IMR-90 (cell line): ENCODE results near the gene ABR. TPM values are rescaled to one million over a fixed set of nuclear protein-coding genes. Genes with fewer than 3 reads are reported as not detected.

Experiments used
- ATAC-seq: fragments of 200-7000 bp; cut with Tn5 transposase; 2 replicates; pipeline ENCODE4 v1.9.1; 2020; ENCODE audit warnings: low read depth, mild to moderate bottlenecking, moderate library complexity
- BruUV-seq: library from RNA; stranded (reverse); fragments of 400-500 nt; replicated peaks from 2 replicates; lab custom pipeline; 2021; lab: Mats Ljungman, UMichigan
- CTCF ChIA-PET: fragments of 300-600 bp; formaldehyde crosslinking; extraction: SDS; loops from one replicate; lab custom pipeline; 2021; ENCODE audit warnings: antibody characterized with exemption; lab: Yijun Ruan, JAX
- POLR2A ChIA-PET: fragments of 300-600 bp; sonication (Branson Sonifier 250); formaldehyde crosslinking; loops from one replicate; lab custom pipeline; 2022; ENCODE audit warnings: antibody characterized with exemption; ENCODE audit not compliant: unreplicated experiment; lab: Charles Lee
- DNase-seq: peaks from one replicate; pipeline ENCODE4 v3.0.0; 2013
- H2AFZ ChIP-seq: replicated peaks from 2 replicates; pipeline ENCODE3; 2013; ENCODE audit warnings: low read length, mild to moderate bottlenecking; ENCODE audit not compliant: poor library complexity
- H2AK5ac ChIP-seq: 2 replicates; pipeline ENCODE4 v1.6.1; 2013; ENCODE audit warnings: low read depth, low read length, inconsistent platforms
- H2AK9ac ChIP-seq: replicated peaks from 2 replicates; pipeline ENCODE3; 2013; ENCODE audit warnings: mild to moderate bottlenecking, low read depth, low read length, moderate library complexity; ENCODE audit not compliant: poor library complexity
- H2BK120ac ChIP-seq: 2 replicates; pipeline ENCODE4 v1.6.1; 2013; ENCODE audit warnings: low read depth, low read length, inconsistent platforms
- H2BK15ac ChIP-seq: 3 replicates; pipeline ENCODE4 v1.6.1; 2013; ENCODE audit warnings: low read depth, low read length, inconsistent platforms
- H2BK20ac ChIP-seq: 2 replicates; pipeline ENCODE4 v1.6.1; 2013; ENCODE audit warnings: low read depth, mild to moderate bottlenecking, inconsistent platforms, low read length, moderate library complexity
- H2BK5ac ChIP-seq: 2 replicates; pipeline ENCODE4 v1.6.1; 2013; ENCODE audit warnings: mild to moderate bottlenecking, low read depth, low read length, inconsistent platforms; ENCODE audit not compliant: poor library complexity, severe bottlenecking
- H3K14ac ChIP-seq: replicated peaks from 2 replicates; pipeline ENCODE4 v1.6.1; 2013; ENCODE audit warnings: low read depth, low read length, inconsistent platforms
- H3K18ac ChIP-seq: 2 replicates; pipeline ENCODE4 v1.6.1; 2013; ENCODE audit warnings: low read depth, low read length, control low read depth
- H3K23ac ChIP-seq: 2 replicates; pipeline ENCODE4 v1.6.1; 2013; ENCODE audit warnings: low read depth, low read length, inconsistent platforms
- H3K27ac ChIP-seq: 2 replicates; pipeline ENCODE4 v1.5.1; 2013; ENCODE audit warnings: mild to moderate bottlenecking, control low read depth, low read length; ENCODE audit not compliant: insufficient read depth
- H3K27me3 ChIP-seq: 2 replicates; pipeline ENCODE4 v1.6.1; 2013; ENCODE audit warnings: low read length; ENCODE audit not compliant: control insufficient read depth, insufficient read depth
- H3K36me3 ChIP-seq: 2 replicates; pipeline ENCODE4 v1.6.1; 2013; ENCODE audit warnings: low read length, mixed read lengths; ENCODE audit not compliant: control insufficient read depth, insufficient read depth
- H3K4ac ChIP-seq: 2 replicates; pipeline ENCODE4 v1.6.1; 2013; ENCODE audit warnings: low read depth, low read length, inconsistent platforms
- H3K4me1 ChIP-seq: 2 replicates; pipeline ENCODE4 v1.6.1; 2013; ENCODE audit warnings: low read length, mixed read lengths; ENCODE audit not compliant: control insufficient read depth, insufficient read depth
- H3K4me2 ChIP-seq: 2 replicates; pipeline ENCODE4 v1.6.1; 2013; ENCODE audit warnings: low read depth, mild to moderate bottlenecking, control low read depth, low read length, moderate library complexity
- H3K4me3 ChIP-seq: 2 replicates; pipeline ENCODE4 v1.5.1; 2013; ENCODE audit warnings: low read depth, mild to moderate bottlenecking, control low read depth, low read length, moderate library complexity; ENCODE audit not compliant: insufficient read depth
- H3K56ac ChIP-seq: 2 replicates; pipeline ENCODE4 v1.6.1; 2013; ENCODE audit warnings: low read length, inconsistent platforms; ENCODE audit not compliant: insufficient read depth; ENCODE audit errors: extremely low read depth
- H3K79me1 ChIP-seq, 2 experiments: 2 replicates each; pipeline ENCODE4 v1.6.1; 2013; ENCODE audit warnings: low read length in 2 of 2, inconsistent platforms in 1 of 2, low read depth in 1 of 2
- H3K9ac ChIP-seq: 2 replicates; pipeline ENCODE4 v1.6.1; 2013; ENCODE audit warnings: low read depth, low read length, control low read depth
- H3K9me1 ChIP-seq: 2 replicates; pipeline ENCODE4 v1.6.1; 2013; ENCODE audit warnings: low read length, inconsistent platforms; ENCODE audit not compliant: insufficient read depth
- H3K9me3 ChIP-seq: 2 replicates; pipeline ENCODE4 v1.6.1; 2013; ENCODE audit warnings: low read length; ENCODE audit not compliant: control insufficient read depth, insufficient read depth
- H4K20me1 ChIP-seq: 2 replicates; pipeline ENCODE4 v1.6.1; 2013; ENCODE audit warnings: low read length, inconsistent platforms; ENCODE audit not compliant: insufficient read depth
- H4K5ac ChIP-seq: 2 replicates; pipeline ENCODE4 v1.6.1; 2013; ENCODE audit warnings: mild to moderate bottlenecking, low read depth, low read length, control low read depth
- H4K8ac ChIP-seq, 2 experiments: 2 replicates each; pipeline ENCODE4 v1.6.1; 2013; ENCODE audit warnings: low read depth in 2 of 2, low read length in 2 of 2, control low read depth in 1 of 2, inconsistent platforms in 1 of 2
- H4K91ac ChIP-seq: 2 replicates; pipeline ENCODE4 v1.6.1; 2013; ENCODE audit warnings: low read depth, low read length, inconsistent platforms; ENCODE audit not compliant: insufficient read depth
- BHLHE40 ChIP-seq: fragments of 150-350 bp; IDR thresholded peaks from 2 replicates; pipeline ENCODE4 v1.6.1; 2016; ENCODE audit warnings: mild to moderate bottlenecking, low read depth, low read length
- CEBPB ChIP-seq: IDR thresholded peaks from 2 replicates; pipeline ENCODE4 v1.6.1; 2012; ENCODE audit warnings: low read depth, low read length, improper control_type of control experiment
- CHD1 ChIP-seq: IDR thresholded peaks from 2 replicates; pipeline ENCODE4 v1.6.1; 2012; ENCODE audit warnings: low read depth, low read length, improper control_type of control experiment
- CTCF ChIP-seq: conservative IDR thresholded peaks from 2 replicates; pipeline ENCODE4 v1.5.1; 2012; ENCODE audit warnings: mild to moderate bottlenecking, low read depth, low read length, improper control_type of control experiment
- ELK1 ChIP-seq: fragments of 150-350 bp; IDR thresholded peaks from 2 replicates; pipeline ENCODE4 v1.6.1; 2016; ENCODE audit warnings: low read depth, mild to moderate bottlenecking, low read length, moderate library complexity, borderline replicate concordance
- FOS ChIP-seq: fragments of 150-350 bp; IDR thresholded peaks from 2 replicates; pipeline ENCODE4 v1.6.1; 2016; ENCODE audit warnings: low read depth, low read length
- MAZ ChIP-seq: IDR thresholded peaks from 2 replicates; pipeline ENCODE4 v1.6.1; 2012; ENCODE audit warnings: low read depth, mild to moderate bottlenecking, low read length, improper control_type of control experiment, moderate library complexity, borderline replicate concordance
- MXI1 ChIP-seq: IDR thresholded peaks from 2 replicates; pipeline ENCODE4 v1.6.1; 2012; ENCODE audit warnings: low read depth, mild to moderate bottlenecking, low read length, moderate library complexity, borderline replicate concordance
- NFE2L2 ChIP-seq: fragments of 150-350 bp; IDR thresholded peaks from 2 replicates; pipeline ENCODE4 v1.6.1; 2016; ENCODE audit warnings: low read depth, mild to moderate bottlenecking, low read length
- POLR2A ChIP-seq: IDR thresholded peaks from 2 replicates; pipeline ENCODE4 v1.6.1; 2012; ENCODE audit warnings: mild to moderate bottlenecking, low read depth, low read length
- RAD21 ChIP-seq: IDR thresholded peaks from 2 replicates; pipeline ENCODE4 v1.6.1; 2012; ENCODE audit warnings: low read length, improper control_type of control experiment
- RCOR1 ChIP-seq: IDR thresholded peaks from 2 replicates; pipeline ENCODE4 v1.6.1; 2012; ENCODE audit warnings: mild to moderate bottlenecking, low read length, improper control_type of control experiment; ENCODE audit not compliant: insufficient replicate concordance
- SMC3 ChIP-seq: fragments of 150-350 bp; IDR thresholded peaks from 2 replicates; pipeline ENCODE4 v1.6.1; 2016; ENCODE audit warnings: low read depth, mild to moderate bottlenecking, antibody characterized with exemption, low read length, moderate library complexity
- USF2 ChIP-seq: fragments of 150-350 bp; IDR thresholded peaks from 2 replicates; pipeline ENCODE4 v1.6.1; 2017; ENCODE audit warnings: mild to moderate bottlenecking, antibody characterized with exemption, low read length, low read depth
- WGBS, 2 experiments: methylation state at CpG; one replicate each; pipeline versions ENCODE4 v1.1.5 to v1.1.7; 2013; ENCODE audit warnings: missing lambda C conversion rate in 2 of 2; ENCODE audit not compliant: insufficient read length in 1 of 2; ENCODE audit errors: extremely low coverage in 2 of 2; 5-methylcytosine and 5-hydroxymethylcytosine counted together
- dilution Hi-C: fragments of 300-500 bp; cut with HindIII; formaldehyde crosslinking; loops from one replicate; pipeline ENCODE4 v1.14.3; 2018; ENCODE audit warnings: low sequenced_read_pairs; ENCODE audit not compliant: unreplicated experiment
- in situ Hi-C: fragments of 300-500 bp; cut with MboI; formaldehyde crosslinking; loops from 3 replicates; pipeline ENCODE4 v1.14.3; 2019; ENCODE audit warnings: low sequenced_read_pairs, inconsistent platforms, mixed read lengths
- intact Hi-C: fragments of 100-400 bp; cut with micrococcal nuclease; formaldehyde crosslinking; loops from 2 replicates; pipeline ENCODE4 v1.10.0; 2022
- polyA plus RNA-seq, 3 experiments: library from polyadenylated mRNA; depleted of rRNA; stranded (reverse); fragments of >200 nt; gene quantifications; 2 replicates each; pipeline ENCODE4 v1.2.3, GENCODE V29; 2012; ENCODE audit warnings: low replicate concordance in 1 of 3
- total RNA-seq: library from RNA; depleted of rRNA; stranded (reverse); fragments of >200 nt; gene quantifications from 2 replicates; pipeline ENCODE4 v1.2.3, GENCODE V29; 2012

ABR gene
- total and polyA plus RNA-seq, 2 of the 4 experiments (the other 2 are of a cell fraction) = 28.3 to 79.7 TPM

GRCh38 chr17:1228781-1229348 lies 49.1 kb upstream of the ABR start:
- POLR2A ChIA-PET = interaction anchor here (0.6 kb wide), 2 partner anchors 197 to 343 kb away, joined by 3 to 6 read pairs; no protein-coding TSS in a partner anchor
- Histone ChIP-seq H2BK120ac (no peak overlapping the region), H3K27ac (no peak overlapping the region), H2AK5ac (no peak overlapping the region), H3K27me3 (peaks cover 65% of the 10 kb centered on the region), H3K4ac (no peak overlapping the region), H3K9me1 (no peaks in the 10 kb centered on the region), H4K91ac (no peak overlapping the region), H3K56ac (no peak overlapping the region), H2AFZ (peak overlapping the region; percentile 51), H3K4me2 (no peak overlapping the region), H2BK20ac (no peak overlapping the region), H3K23ac (no peak overlapping the region), H2BK15ac (no peak overlapping the region), H2AK9ac (no peak overlapping the region), H3K9ac (no peak overlapping the region), H3K9me3 (peaks cover 2% of the 10 kb centered on the region; the same call in 1 of the 2 replicates), H2BK5ac (no peak overlapping the region), H3K36me3 (no peaks in the 10 kb centered on the region), H3K14ac (no peak overlapping the region), H3K18ac (no peak overlapping the region), H3K4me1 (peaks cover 4% of the 10 kb centered on the region), H3K79me1 (no peaks in the 10 kb centered on the region), H3K4me3 (no peak overlapping the region), H4K8ac (no peak overlapping the region), H4K5ac (no peak overlapping the region), H4K20me1 (peaks cover 6% of the 10 kb centered on the region)
- ATAC-seq (no peak; the same call in 1 of the 2 replicates), DNase-seq (no peak)
- BruUV-seq = no TSS peak
- intact Hi-C loops = no loop called here
- WGBS, 2 experiments = 1% methylated on average over 43 of the region's 79 CpGs; no CpG with 5 or more reads in 1 of the 2 experiments
- in situ Hi-C loops = no loop called here
- dilution Hi-C loops = no loop called here
- TF ChIP-seq CEBPB = no peak
- TF ChIP-seq RAD21 = no peak
- TF ChIP-seq ELK1 = no peak
- no peak for TF ChIP-seq CTCF
- TF ChIP-seq SMC3 = no peak
- TF ChIP-seq CHD1 = no peak
- no peak for TF ChIP-seq BHLHE40
- TF ChIP-seq FOS = no peak
- TF ChIP-seq NFE2L2 = no peak
- TF ChIP-seq MAZ = no peak
- TF ChIP-seq USF2 = no peak
- no peak for TF ChIP-seq POLR2A
- TF ChIP-seq MXI1 = no peak
- TF ChIP-seq RCOR1 = no peak
- CTCF ChIA-PET = no interaction called here
